GM21786 (cell line): ENCODE results near the gene UBE2L6.

Experiments used
- ATAC-seq: cut with Tn5 transposase; IDR thresholded peaks from one replicate; pipeline ENCODE4 v1.9.1; 2021; ENCODE audit not compliant: unreplicated experiment

The UBE2L6 gene

DNA sequence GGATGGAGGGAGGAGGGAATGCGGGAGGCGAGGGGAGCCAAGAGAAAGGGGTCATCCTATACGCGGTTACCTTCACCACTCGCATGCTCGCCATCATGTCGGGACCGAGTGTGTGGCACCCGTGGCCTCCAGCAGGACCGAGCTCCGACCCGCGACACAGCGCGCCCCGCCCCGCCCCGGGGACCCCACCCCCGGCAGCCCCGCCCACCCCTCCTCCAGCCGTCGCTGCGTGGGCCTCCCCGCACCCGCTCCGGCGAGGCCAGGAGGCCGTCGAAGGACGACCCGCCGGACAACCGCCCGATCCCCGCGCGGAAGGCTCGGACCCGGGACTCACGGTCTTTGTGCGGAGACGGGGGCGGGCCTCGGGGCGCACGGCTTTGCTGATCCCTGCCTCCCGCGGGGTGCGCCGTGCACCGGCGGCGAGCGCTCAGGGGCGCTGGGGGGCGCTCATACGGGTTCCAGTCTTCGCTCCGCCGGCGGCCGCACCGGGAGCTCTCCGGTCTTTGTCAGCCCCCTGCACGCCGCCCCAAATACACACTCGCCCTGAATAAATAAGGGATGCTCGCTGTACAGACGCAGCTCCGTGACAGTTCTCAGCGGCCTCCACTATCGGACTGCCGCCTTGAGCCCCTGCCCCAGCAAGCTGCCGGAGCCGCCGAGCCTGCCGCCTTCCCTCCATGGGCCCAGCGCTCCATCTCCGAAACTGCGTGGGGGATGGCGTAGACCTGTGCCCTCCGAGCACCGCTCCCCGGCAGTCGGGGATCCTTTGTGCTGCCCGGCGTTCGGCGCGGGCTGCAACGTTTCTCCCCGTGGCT lies at the start of gene UBE2L6:
Gene UBE2L6, minus strand, starts transcription at position 158 of the 815 bp plus-strand sequence. Its CDS starts 61 bp downstream, at position 97.
- peak; percentile 44 for ATAC-seq

DNA sequence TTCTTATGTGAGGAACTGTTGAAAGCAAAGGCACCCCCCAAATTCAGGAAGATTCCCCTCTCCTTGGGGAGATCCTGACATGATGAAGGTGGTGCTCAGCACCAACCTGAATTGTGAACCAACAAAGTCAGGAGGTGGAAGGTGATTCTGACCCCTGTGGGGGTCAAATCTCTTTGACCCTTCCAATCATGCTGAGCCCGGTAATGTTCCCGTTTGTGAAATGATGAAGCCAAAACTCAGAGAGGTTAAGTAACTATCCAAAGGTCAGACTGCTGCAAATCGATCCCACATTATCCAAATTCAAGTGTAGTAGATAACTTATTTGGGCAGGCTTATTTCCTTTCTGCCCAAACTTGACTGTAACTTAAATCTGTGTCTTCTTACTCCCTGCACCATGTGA lies 49.1 kb upstream of the UBE2L6 start:
- no peak for ATAC-seq

DNA sequence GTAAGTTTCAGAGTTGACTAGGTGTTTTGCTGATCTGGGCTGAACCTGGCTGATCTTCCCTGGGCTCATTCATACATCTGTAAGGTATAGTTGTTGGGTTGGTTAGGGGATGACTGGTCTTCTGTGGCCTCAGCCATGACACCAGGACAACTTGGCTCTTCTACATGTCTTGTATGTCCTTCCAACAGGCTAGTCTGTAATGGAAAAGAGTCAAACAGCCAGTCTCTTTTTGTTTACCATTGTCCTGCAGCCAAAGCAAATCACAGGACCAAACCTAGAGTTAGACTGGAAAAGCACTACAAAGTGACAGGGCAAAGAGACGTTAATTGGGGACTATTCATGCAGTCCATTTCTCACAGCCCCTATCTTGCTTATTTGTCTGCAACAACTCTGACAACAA lies 47.8 kb upstream of the UBE2L6 start:
- ATAC-seq, result no peak

DNA sequence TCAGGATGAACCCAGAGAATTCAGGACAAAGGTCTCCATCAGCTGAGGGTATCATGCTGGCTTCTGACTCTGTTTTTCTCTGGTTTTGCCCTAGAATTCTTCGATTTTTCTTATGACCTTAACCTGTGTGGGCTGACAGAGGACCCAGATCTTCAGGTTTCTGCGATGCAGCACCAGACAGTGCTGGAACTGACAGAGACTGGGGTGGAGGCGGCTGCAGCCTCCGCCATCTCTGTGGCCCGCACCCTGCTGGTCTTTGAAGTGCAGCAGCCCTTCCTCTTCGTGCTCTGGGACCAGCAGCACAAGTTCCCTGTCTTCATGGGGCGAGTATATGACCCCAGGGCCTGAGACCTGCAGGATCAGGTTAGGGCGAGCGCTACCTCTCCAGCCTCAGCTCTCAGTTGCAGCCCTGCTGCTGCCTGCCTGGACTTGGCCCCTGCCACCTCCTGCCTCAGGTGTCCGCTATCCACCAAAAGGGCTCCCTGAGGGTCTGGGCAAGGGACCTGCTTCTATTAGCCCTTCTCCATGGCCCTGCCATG lies 46.8 kb upstream of the UBE2L6 start:
- ATAC-seq, result no peak

DNA sequence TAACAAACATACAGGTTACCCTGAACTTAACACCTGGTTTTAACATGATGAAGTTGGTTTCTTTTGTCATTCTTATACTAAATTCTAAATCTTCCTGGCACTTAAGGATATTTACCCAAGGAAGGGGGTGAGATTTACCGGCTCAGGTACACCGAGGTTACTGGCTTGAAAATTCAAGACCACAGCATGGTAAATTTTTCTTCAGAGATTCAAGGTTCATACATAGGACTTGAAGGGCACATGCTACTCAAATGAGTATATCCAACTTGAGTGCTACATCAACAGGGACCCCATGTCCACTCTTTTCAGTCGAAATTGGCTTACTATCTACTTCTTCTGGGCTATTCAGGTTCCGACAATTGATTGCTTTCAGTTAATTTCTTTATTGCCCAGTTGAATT lies 42.7 kb upstream of the UBE2L6 start:
- ATAC-seq, result no peak

DNA sequence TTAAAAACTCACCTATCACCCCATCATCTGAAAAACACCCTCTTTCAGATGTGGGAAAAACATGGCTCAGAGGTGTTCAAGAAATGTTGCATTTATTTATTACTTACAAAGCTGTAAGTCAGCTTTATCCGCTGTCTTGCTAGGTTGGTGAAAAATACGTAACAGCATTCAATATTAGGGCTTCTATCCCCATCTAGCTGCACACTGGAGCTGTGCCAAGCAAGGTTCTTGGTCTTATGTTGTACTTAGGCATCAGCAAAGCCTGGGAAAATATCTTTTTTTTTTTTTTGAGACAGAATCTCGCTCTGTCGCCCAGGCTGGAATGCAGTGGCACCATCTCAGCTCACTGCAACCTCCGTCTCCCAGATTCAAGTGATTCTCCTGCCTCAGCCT lies 37.6 kb upstream of the UBE2L6 start:
- no peak for ATAC-seq

DNA sequence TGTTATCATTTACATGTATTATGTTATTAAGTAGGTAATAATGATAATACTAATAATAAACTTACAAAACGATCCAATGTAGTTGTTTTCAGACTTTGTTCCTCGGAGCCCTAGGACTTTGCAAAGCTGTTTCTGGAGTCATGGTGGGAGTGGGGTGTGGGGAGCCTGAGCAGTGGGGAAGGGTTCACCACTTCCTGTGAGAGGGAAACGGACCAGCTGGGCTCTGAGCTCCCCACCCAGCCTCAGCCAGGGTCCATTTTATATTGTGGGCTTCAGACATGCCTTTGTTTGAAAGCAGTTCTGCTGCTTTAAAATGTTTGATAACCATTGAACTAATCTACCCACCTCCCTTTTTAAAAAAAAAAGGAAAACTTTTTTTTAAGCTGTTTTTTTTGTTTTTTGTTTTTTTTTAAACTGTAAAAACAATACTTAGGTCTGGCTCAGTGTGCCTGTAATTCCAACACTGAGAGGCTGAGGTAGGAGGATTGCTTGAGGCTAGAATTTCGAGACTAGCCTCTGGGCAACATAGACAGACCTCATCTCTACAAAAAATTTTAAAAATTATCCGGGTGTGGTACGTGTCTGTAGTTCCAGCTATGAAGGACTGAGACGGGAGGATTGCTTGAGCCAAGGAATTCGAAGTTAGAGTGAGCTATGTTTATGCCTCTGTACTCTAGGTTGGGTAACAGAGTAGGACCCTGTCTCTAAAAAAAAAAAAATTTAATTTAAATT lies 37.0 kb upstream of the UBE2L6 start:
- no peak for ATAC-seq

DNA sequence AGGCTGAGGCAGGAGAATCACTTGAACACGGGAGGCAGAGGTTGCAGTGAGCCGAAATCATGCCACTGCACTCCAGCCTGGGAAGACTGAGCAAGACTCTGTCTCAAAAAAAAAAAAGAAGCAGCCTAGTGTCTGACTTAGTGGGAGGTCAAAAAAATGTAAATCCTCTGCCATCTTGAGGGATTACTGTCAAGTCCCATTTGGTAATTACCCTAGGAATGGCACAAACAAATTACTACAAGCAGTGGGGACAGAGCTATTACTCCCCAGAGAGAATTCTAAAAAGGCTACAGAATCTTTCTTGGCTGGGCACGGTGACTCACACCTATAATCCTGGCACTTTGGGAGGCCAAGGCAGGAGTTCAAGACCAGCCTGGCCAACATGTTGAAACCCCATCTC lies 33.8 kb upstream of the UBE2L6 start:
- no peak for ATAC-seq

DNA sequence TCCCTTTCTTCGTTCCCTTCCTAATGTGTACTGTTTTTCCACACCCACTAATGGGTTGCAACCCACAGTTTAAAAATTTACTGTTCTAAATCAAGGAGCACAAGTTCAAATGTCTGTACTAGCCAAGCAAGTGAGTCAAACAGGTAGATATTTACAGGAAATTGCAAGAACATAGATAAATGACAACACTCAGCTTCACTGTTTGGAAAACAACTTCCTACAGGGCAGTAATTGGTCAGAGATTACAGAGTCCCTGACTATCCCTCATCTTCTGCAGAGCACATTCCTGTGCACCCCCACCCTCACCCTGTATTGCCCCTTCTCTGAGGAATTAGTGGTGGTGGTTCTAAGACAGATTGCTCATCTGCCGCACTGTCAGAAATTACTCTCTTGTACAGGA lies 31.9 kb upstream of the UBE2L6 start:
- ATAC-seq, result no peak

DNA sequence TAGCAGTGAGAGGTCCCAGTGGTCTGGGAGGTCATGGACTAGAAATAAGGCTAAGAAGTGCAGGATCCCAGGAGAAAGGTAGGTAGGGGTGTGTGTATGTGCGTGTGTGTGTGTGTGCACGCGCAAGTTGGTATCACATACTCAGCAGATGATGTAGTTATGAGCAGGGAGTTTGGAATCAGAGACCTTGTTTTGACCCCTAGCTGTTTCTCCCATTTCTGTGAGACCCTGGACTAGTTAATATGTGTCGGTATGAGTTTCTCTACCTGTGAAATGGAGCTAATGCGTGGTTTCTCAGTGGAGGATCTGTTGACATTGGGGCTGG lies 31.3 kb upstream of the UBE2L6 start:
- no peak for ATAC-seq

DNA sequence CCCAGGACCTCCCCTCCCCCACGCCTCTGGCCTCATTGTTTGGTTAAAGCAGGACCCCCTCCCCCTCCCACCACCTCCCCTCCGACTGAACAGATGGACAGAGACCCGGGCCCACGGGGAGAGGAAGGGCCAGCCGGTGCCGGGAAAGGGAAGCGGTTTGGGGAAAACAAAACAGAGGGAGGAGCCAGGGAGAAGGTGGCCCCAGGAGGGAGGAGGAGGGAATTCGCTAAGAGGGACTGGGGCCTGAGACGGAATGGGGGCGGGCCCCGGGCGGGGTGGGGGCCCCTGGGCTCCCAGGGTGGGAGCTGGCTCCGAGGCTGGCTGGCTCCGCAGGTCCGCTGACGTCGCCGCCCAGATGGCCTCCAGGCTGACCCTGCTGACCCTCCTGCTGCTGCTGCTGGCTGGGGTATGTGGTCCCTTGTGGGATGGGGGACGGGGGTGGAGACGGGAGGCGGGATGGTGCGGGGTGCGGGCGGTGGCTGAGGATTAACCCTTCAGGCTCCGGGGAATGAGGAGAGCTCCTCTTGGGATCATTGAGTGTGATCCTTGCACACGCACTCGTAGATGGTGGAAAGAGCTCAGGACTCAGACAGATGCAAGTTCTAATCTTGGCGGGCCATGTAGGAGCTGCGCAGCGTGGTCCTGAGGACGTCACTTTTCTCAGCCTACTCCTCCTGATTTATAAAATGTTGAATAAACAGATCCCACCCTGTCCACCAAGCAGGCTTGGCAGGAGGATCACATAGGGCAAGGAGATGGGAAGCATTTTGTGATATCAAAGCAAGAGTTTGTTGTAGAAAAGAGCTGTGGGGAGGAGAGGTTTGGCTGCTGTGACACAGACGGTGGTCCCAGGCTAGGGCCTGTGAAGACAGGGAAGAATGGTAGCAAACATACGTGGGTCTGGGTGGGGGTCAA lies 30.7 kb upstream of the UBE2L6 start:
- no peak for ATAC-seq

DNA sequence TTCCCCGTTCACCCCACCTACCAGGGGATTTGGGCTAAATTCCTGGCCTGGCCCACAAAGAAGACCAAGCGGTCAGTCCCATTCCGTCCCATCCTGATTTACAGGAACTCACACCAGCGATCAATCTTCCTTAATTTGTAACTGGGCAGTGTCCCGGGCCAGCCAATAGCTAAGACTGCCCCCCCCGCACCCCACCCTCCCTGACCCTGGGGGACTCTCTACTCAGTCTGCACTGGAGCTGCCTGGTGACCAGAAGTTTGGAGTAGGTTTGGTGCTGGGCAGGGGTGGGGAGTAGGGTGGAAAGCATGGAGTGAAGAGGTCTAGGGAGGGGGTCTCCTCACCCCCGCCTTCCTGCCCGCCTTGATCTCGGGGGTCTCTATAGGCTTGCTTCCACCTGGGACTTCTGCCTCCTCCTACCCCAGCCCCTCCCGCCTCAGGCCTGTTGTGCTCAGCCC lies 30.0 kb upstream of the UBE2L6 start, which contains the start of gene SERPING1:
Gene SERPING1, plus strand, starts transcription at position 225 of the 455 bp plus-strand sequence. CDS start 586 bp downstream, outside the sequence.
- ATAC-seq, result no peak

DNA sequence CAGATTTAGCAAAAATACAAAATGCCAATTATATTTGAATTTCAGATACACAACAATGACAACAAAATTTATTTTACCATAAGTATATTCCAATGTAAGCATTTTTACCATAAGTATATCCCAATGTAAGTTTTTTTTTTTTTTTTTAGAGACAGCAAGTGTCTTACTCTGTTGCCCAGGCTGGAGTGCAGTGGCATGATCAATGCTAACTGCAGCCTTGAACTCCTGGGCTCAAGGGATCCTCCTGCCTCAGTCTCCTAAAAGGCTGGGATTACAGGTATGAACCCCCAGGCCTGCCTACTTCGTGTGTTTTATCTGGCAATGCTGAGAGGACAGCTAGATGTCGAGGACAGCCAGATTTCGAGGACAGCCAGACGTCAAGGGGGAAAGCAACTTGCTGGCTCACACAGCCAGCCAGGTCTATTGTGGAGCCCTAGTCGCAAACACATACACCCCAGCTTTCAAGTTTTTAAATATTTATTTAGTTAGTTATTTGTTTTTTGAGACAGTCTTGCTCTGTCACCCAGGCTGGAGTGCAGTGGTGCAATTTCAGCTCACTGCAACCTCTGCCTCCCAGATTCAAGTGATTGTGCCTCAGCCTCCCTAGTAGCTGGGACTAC lies 28.9 kb upstream of the UBE2L6 start:
- ATAC-seq, result no peak

DNA sequence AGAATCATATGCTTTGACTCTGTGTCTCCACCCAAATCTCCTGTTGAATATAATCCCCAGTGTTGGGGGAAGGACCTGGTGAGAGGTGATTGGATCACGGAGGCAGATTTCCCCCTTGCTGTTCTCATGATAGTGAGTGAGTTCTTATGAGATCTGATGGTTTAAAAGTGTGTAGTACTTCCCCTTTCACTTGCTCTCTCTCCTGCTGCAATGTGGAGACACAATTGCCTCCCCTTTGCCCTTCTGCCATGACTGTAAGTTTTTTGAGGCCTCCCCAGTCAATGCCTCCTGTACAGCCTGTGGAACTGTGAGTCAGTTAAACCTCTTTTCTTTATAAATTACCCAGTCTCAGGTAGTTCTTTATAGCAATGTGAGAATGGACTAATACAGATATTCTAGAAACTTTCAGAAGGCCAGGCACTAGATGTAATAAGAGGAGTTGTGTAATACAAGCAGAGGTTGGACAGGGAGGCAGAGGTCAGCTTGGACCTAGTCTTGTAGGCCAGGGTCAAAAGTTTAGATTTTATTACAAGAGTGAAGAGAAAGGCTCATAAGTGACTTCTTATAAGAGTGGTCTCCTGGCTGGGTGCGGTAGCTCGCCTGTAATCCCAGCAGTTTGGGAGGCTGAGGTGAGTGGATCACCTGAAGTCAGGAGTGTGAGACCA lies 20.7 kb upstream of the UBE2L6 start:
- no peak for ATAC-seq

DNA sequence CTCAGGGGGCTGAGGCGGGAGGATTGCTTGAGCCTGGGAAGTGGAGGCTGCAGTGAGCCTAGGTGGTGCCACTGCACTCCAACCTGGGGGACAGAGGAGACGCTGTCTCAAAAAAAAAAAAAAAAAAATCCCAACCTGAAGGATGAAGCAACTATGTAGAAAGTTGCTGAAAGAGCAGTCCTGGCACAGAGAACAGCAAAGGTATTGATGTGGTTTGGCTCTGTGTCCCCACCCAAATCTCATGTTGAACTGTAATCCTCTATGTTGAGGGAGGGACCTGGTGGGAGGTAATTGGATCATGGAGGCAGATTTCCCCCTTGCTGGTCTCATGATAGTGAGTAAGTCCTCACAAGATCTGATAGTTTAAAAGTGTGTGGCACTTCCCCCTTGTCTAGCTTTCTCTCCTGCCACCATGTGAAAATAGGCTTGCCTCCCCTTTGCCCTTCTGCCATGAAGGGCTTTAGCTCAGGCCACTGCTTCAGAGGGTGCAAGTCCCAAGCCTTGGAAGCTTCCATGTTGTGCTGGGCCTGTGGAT lies 19.3 kb upstream of the UBE2L6 start:
- ATAC-seq, result no peak

DNA sequence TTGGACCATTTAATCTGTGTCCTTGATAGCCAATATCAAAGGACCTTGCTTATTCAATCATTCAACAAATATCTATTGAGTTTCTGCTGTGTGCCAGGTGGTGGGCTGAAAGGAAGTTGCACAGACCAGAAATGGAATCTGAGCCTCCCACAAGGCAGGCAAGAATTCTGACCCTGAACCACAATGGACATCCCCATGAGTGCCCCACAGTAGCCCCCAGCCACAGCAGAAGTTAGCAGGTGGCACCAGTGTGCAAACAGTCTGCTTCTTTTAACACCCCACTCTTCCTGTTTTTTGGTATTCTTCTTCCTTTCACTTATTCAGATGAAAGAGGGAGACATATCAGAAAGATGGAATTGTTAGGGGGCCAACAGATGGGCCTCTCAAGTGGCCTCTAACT lies 17.8 kb upstream of the UBE2L6 start:
- ATAC-seq, result no peak

DNA sequence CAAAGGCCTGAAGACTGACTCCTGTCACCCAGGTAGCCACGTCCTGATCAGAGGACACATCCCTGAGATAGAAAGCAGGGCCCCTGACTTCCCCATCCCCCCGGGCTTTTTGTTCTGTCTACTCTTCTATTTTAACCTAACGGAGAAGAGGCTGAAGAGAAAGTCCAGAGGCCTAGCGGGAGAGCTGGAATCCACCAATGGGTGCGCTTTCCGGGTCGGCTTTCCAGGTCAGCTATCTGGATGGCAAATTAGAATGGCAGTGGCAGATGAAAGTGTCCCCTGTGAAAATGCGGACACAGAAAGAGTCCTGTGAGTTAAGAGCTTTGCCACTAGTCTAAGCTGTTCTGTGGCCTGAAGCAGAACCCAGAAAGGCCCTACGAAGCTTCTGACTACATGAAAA lies 16.9 kb upstream of the UBE2L6 start:
- ATAC-seq, result no peak

DNA sequence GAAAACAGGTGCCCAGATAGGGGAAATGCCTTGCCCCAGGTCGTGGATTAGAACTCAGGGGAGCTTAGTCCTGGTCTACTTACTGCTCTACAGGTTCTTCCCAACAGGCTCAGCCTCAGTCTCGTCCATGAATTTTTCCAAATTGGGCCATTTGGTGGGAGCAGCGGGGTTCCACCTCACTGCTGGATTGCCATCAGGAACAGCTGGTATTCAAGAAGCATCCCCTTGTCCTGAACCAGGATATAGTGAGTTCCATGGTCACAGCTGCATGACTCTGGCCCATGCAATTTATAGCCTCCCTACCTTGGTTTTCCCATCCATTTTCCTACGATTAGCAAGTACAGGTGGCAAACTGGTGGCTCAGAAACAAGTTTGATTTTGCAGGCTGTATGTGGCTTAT lies 6.6 kb upstream of the UBE2L6 start:
- ATAC-seq, result no peak

DNA sequence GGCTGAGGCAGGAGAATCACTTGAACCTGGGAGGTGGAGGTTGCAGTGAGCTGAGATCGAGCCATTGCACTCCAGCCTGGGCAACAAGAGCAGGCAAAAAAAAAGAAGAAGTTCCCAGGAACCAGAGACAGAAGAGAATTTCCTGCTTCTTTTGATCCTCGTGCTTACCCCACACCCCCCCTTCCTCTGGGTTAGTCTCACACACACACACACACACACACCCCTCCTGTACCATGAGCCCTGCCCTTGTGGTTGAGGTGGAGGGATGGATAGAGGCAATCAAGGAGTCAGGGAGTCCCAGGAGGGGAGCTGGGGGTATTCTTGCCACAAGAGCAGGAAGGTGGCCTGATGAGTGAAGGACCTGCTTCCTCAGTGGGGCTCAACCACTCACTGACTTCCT lies 4.1 kb upstream of the UBE2L6 start:
- ATAC-seq, result no peak

DNA sequence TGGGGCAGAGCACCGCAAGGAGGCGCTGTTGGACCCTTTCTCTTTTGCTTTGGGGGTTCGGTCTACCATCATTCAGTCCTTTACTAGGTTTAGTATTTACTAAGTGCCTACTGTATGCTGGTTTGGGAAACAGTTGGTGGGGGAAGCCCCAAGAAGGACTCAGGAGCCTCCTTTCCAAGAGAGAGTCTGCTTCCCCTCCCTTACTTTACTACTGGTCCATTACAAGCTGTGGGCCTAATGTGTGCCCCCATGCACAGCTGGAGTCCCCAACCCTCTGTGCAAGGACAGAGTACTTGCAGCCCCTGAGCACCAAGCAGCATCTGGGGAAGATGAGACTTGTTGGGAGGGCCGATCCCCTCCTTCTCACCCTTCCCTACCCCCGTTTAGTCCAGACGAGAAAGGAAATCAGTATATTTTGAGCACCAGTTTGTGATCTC lies 876 bp upstream of the UBE2L6 start:
- ATAC-seq, result peak; percentile 61
